ENCODE measurements around the gene DLX2. TPM values are rescaled to one million over a fixed set of nuclear protein-coding genes. Genes with fewer than 3 reads are reported as not detected.

DLX2 gene
- total RNA-seq, 2 experiments from 2014 or later, result 0.12 TPM; not detected in 1

DNA sequence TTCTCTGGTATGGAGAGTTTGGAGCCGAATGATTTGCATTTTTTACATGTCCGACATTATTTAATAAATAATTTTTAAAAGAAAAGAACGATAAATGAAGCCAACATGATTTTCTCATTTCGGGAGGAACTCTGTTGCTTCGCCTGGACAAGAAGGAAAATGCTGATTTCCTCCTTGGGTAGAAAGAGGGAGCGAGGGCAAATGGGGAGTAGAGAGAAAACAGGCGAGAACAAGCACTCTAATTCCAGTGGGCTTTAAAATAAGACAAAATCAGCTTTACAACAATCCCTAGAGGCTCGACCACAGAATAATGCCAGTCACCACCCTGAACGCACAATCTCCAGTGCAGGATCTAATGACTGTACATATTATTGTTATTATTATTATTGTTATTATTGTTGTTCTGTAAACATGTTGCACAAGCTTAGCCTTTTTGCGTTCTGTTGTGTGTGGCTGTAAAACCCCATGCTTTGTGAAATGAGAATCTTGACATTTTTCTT lies 13.6 kb downstream of the DLX2 start:
- H3K4me3 Mint-ChIP-seq, result no peak overlapping the region
- H3K9me3 Mint-ChIP-seq (ENCODE audit: low read depth), result no peaks in the 10 kb centered on the region
- peaks cover 2% of the 10 kb centered on the region for H3K36me3 Mint-ChIP-seq
- DNase-seq, result no peak
- ATAC-seq, result no peak
- H3K4me1 Mint-ChIP-seq, result peaks cover 37% of the 10 kb centered on the region
- CTCF ChIA-PET, result interaction anchor here (3.1 to 4.7 kb wide), 2 partner anchors 14 to 18 kb away, joined by 20 to 43 read pairs; partner anchors contain the start of gene DLX2
- H3K27me3 Mint-ChIP-seq, result peaks cover 96% of the 10 kb centered on the region
- no peak overlapping the region for H3K27ac Mint-ChIP-seq

GRCh38 chr2:172088245-172089004 lies 14.3 kb downstream of the DLX2 start:
- Mint-ChIP-seq H3K4me1 (peaks cover 40% of the 10 kb centered on the region), H3K4me3 (no peak overlapping the region), H3K27ac (peak overlapping the region; percentile 39), H3K27me3 (peaks cover 96% of the 10 kb centered on the region), H3K36me3 (peaks cover 2% of the 10 kb centered on the region), H3K9me3 (ENCODE audit: low read depth) (no peaks in the 10 kb centered on the region)
- DNase-seq, result peak; percentile 35
- ATAC-seq, result no peak
- CTCF ChIA-PET, result interaction anchor here (0.6 to 4.7 kb wide), 7 partner anchors 8 to 192 kb away, joined by 3 to 43 read pairs (median 3); partner anchors contain the start of gene DLX2

DNA sequence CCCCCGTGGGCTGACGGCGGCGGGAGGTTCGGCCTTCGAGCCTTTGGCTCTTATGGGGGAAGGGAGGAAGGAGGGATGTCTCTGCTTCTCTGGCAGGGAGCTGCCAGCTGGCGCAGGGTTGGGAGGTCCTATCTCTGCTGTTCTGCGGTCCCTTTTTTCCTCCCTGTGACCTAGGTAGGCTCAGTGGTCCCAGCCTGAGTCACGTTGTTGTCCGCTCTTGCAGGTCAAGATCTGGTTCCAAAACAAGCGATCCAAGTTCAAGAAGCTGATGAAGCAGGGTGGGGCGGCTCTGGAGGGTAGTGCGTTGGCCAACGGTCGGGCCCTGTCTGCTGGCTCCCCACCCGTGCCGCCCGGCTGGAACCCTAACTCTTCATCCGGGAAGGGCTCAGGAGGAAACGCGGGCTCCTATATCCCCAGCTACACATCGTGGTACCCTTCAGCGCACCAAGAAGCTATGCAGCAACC lies 14.9 kb downstream of the DLX2 start:
- Mint-ChIP-seq H3K9me3 (ENCODE audit: low read depth) (no peaks in the 10 kb centered on the region), H3K36me3 (peaks cover 1% of the 10 kb centered on the region), H3K27ac (peak overlapping the region; percentile 22), H3K27me3 (peaks cover 96% of the 10 kb centered on the region), H3K4me3 (no peak overlapping the region), H3K4me1 (peaks cover 43% of the 10 kb centered on the region)
- peak; percentile 36 for DNase-seq
- ATAC-seq, result no peak
- CTCF ChIA-PET, result interaction anchor here (0.6 to 4.7 kb wide), 8 partner anchors 9 to 191 kb away, joined by 3 to 43 read pairs (median 3); partner anchors contain the start of gene DLX2

DNA sequence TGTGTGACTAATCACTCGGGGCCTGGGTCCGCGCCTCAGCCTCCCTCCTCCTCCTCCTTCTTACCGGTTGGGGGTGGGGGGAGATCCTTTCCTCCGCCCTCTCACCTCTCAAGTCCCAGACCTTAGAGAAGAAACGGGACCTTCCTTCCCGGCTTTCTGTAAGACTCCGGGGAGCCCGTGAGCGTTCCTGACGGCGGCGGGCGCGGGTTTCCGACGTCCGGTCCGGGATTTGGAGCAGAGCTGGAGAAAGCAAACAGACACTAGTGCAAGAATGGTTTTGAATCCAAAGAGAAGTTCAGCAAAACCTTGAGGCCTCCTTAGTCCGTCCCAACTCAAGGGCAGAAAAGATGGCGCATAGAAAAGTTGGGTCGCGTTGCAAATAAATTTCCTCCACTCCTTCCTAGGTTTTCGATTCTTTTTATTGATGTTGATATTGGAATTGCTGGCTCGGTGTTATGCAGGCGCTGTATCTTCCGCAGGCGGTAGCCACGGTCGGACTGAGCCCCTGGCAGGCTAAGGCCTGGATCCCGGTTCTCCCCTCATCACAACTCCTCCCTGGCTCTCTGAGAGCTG lies 15.4 kb downstream of the DLX2 start:
- DNase-seq (no peak), ATAC-seq (no peak)
- Mint-ChIP-seq H3K27me3 (peaks cover 96% of the 10 kb centered on the region), H3K9me3 (ENCODE audit: low read depth) (no peaks in the 10 kb centered on the region), H3K4me3 (no peak overlapping the region), H3K27ac (peak overlapping the region; percentile 48), H3K36me3 (no peaks in the 10 kb centered on the region), H3K4me1 (peaks cover 48% of the 10 kb centered on the region)
- CTCF ChIA-PET, result interaction anchor here (0.8 to 4.7 kb wide), 8 partner anchors 9 to 164 kb away, joined by 3 to 43 read pairs (median 3); partner anchors contain the start of gene DLX2

DNA sequence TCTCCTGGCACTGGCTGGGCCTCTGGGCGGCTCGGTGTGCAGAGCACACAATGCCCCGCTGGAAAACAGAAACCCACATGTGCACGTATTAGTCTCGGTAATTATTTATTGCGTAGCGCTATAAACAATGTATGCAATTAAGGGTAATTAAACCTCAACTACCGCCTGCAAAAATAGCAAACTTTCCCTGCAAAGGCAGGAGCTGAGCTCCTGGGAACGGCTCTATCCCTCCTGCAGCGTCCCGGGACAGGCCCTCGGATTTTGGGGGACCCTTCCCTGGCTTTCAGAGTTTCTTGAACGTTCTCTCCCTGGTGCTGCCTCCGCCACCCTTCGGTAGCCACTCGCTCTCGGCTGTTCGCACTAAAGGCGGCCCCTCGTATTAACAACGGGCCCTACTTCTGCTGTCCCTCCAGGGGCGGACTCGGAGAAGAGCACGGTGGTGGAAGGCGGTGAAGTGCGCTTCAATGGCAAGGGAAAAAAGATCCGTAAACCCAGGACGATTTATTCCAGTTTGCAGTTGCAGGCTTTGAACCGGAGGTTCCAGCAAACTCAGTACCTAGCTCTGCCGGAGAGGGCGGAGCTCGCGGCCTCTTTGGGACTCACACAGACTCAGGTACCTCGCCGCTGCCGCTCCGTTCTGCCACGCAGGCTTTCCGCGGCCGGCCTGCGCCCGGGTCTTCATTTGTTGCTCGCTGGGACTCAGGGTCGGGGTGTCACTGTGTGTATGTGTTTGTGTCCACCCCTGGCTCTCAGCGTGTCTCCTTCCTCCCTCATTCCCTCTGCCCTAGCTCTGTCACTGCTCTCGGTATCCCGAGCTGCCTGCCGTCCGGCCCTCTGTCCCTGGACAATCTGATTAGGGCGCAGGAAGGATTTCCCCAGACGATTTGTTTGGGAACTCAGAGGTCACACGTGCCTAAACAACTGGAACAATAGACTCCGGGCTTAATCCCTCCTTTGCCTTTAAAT lies 16.2 kb downstream of the DLX2 start:
- Mint-ChIP-seq H3K27ac (peak overlapping the region; percentile 48), H3K4me1 (peaks cover 49% of the 10 kb centered on the region), H3K9me3 (ENCODE audit: low read depth) (no peaks in the 10 kb centered on the region), H3K4me3 (peak overlapping the region; percentile 56), H3K36me3 (no peaks in the 10 kb centered on the region), H3K27me3 (peaks cover 96% of the 10 kb centered on the region)
- CTCF ChIA-PET, result interaction anchor here (1.0 to 4.7 kb wide), 5 partner anchors 9 to 145 kb away, joined by 3 to 43 read pairs (median 11); partner anchors contain the start of gene DLX2
- ATAC-seq (no peak), DNase-seq (peak; percentile 69)

DNA sequence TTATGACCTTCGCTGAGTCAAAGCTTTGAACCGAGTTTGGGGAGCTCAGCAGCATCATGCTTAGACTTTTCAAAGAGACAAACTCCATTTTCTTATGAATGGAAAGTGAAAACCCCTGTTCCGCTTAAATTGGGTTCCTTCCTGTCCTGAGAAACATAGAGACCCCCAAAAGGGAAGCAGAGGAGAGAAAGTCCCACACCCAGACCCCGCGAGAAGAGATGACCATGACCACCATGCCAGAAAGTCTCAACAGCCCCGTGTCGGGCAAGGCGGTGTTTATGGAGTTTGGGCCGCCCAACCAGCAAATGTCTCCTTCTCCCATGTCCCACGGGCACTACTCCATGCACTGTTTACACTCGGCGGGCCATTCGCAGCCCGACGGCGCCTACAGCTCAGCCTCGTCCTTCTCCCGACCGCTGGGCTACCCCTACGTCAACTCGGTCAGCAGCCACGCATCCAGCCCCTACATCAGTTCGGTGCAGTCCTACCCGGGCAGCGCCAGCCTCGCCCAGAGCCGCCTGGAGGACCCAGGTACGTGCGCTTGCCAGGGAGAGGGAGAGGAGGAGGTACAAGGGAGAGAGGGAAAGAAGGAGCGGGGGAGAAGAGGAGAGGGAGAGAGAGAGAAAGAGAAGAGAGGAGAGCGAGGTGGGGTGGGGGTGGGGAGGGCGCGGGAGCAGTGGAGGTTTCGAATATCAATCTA lies 17.1 kb downstream of the DLX2 start, which contains the start of gene DLX1:
DLX1 (plus strand) TSS at position 48 of the 700 bp plus-strand sequence; CDS start at position 219, 171 bp downstream.
- Mint-ChIP-seq H3K27ac (peak within 1 kb of the TSS; percentile 70), H3K4me1 (peaks cover 51% of the 10 kb centered on the region), H3K27me3 (peaks cover 98% of the 10 kb centered on the region), H3K36me3 (no peaks in the 10 kb centered on the region), H3K4me3 (peak within 1 kb of the TSS; percentile 65), H3K9me3 (ENCODE audit: low read depth) (no peaks in the 10 kb centered on the region)
- no peak for DNase-seq
- CTCF ChIA-PET, result interaction anchor here (1.0 to 4.7 kb wide), 6 partner anchors 10 to 22 kb away, joined by 3 to 43 read pairs (median 8); partner anchors contain the start of gene DLX2
- ATAC-seq, result peak; percentile 5

DNA sequence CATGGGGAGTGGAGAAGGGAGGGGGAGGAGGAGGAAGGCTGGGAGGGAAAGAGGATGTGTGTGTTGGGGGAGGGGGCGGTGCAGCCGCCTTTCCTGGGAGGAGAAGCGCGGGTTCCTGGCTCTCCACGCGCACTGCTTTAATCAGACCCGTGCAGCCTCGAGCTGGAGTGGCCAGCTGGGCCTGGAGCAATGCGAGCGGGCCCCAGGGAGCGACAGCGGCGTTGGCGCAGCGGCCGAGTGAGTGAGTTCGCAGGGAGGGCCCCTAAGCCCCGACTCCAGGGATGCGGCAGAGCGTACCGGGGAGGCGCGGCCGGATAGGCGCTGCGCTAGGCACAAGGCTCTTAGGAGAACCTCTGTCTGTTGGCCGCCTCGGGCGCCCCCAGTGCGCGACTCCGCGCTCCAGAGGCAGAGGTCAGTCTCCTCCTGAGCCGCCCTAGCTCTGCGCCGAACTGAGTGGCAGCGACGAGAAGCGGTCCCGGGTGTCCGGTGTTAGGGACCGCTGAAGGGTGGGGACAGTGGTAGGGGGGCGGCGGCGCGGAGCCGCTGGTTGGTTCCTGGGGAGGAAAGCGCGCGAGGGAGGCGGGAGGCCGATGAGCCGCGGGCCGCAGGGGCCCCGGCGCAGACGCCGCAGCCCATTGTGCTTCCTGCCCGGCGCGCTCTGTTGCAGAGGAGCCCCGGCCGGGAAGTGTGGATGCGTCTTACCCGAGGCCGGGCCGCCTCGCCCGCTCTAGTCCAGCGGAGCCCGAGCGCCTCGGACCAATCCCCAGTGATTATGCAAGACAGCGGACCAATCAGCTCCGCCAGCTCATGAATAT lies 17.8 kb downstream of the DLX2 start:
- DNase-seq, result peak; percentile 80
- Mint-ChIP-seq H3K36me3 (no peaks in the 10 kb centered on the region), H3K27ac (peak overlapping the region; percentile 70), H3K9me3 (ENCODE audit: low read depth) (no peaks in the 10 kb centered on the region), H3K4me3 (peak overlapping the region; percentile 65), H3K27me3 (peaks cover 98% of the 10 kb centered on the region), H3K4me1 (peaks cover 51% of the 10 kb centered on the region)
- ATAC-seq, result peak; percentile 84
- CTCF ChIA-PET, result interaction anchor here (1.0 to 4.7 kb wide), 5 partner anchors 11 to 22 kb away, joined by 3 to 43 read pairs (median 11); partner anchors contain the start of gene DLX2

- DNase-seq, result no peak
- Mint-ChIP-seq H3K27ac (peak overlapping the region; percentile 24), H3K4me1 (peaks cover 51% of the 10 kb centered on the region), H3K36me3 (no peaks in the 10 kb centered on the region), H3K4me3 (peak overlapping the region; percentile 65), H3K9me3 (ENCODE audit: low read depth) (no peaks in the 10 kb centered on the region), H3K27me3 (peaks cover 97% of the 10 kb centered on the region)
- CTCF ChIA-PET, result interaction anchor here (1.4 to 3.3 kb wide), 4 partner anchors 12 to 22 kb away, joined by 6 to 19 read pairs (median 11); no protein-coding TSS in a partner anchor
- ATAC-seq, result no peak
These were observed 18.4 kb downstream of the DLX2 start for GRCh38 chr2:172084395-172084644.

DNA sequence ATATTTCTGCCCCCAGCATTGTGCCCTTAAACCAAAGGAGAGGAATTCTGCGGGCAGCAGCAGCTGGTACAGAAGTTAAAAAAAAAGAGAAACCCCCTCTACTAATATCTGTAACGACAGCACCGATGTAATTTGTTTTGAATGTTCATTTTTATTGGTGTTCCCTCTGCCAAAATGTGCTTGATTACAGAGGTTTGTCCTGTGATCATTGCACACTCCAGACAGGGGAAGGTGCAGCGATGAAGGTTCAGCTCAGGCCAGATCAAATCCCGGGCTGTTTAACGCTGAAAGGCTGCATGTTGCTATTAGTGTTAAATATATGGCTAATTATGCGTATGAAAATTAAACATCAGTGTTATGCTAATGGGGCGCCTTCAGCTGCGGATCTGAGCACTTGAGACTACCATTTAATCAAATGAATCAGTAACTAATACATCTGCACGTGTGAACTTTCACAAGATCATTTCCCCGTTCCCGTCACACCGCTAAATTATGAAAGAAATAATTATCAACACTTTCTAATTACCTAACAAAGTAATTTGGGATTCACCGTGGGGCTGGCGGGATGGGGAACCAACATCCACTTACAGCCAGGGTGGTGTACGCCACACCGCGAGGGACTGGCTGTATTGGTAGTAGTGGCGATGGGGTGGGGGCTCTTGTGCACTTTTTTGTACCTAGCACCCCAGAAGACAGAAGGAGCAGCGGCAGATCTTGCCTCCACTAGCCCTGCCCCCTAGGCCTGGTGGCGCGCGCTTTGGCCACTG lies 18.9 kb downstream of the DLX2 start:
- no peaks in the 10 kb centered on the region for H3K9me3 Mint-ChIP-seq (ENCODE audit: low read depth)
- DNase-seq, result peak; percentile 43
- H3K27ac Mint-ChIP-seq, result peak overlapping the region; percentile 24
- no peaks in the 10 kb centered on the region for H3K36me3 Mint-ChIP-seq
- H3K4me1 Mint-ChIP-seq, result peaks cover 51% of the 10 kb centered on the region
- CTCF ChIA-PET, result interaction anchor here (0.8 to 3.3 kb wide), 5 partner anchors 15 to 71 kb away, joined by 3 to 19 read pairs (median 10); no protein-coding TSS in a partner anchor
- no peak for ATAC-seq
- peaks cover 97% of the 10 kb centered on the region for H3K27me3 Mint-ChIP-seq
- peak overlapping the region; percentile 65 for H3K4me3 Mint-ChIP-seq

DNA sequence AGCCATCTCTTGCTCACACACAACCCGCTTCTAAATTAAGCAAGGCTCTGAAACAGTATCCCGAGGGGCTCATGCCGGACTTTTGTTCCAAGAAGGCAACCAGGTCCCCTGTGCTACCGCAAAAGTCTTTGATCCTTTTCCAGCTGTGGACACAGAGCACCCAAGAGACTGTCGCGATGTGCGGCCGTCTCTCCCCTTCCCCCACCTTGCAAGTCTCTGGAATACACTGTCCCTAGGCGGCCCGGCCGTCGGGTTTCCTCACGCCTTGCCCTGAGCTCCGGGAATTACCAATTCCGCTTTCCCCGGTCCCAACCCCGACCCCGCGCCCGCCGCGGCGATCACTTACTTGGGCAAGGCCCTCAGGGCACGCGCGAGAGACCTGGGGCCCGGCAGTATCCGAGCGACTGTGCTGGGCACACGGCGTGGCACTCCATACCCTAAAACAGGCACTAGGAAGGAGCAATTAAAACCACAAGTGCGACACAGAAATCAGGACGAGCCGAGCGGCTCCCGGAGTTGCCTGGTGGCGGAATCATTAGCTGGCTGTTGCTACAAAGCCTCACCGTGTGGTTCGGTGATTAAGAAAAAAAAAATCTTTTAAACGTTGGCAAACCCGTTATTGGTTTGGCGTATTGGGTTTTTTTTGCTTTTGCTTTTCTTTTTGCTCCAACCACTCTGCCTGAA lies 19.6 kb downstream of the DLX2 start:
- CTCF ChIA-PET, result interaction anchor here (0.6 to 3.3 kb wide), 6 partner anchors 16 to 272 kb away, joined by 3 to 19 read pairs (median 8); no protein-coding TSS in a partner anchor
- Mint-ChIP-seq H3K27ac (no peak overlapping the region), H3K4me1 (peaks cover 47% of the 10 kb centered on the region), H3K4me3 (peak overlapping the region; percentile 65), H3K36me3 (no peaks in the 10 kb centered on the region), H3K27me3 (peaks cover 92% of the 10 kb centered on the region), H3K9me3 (ENCODE audit: low read depth) (no peaks in the 10 kb centered on the region)
- ATAC-seq (no peak), DNase-seq (peak; percentile 38)
